Measurements from ENCODE around the gene PRKRA.
"Not testable (repeated sequence)": the region's sequence is repeated elsewhere in the genome, so short reads cannot be mapped to it uniquely, and the experiment has no call there.

The PRKRA gene

DNA sequence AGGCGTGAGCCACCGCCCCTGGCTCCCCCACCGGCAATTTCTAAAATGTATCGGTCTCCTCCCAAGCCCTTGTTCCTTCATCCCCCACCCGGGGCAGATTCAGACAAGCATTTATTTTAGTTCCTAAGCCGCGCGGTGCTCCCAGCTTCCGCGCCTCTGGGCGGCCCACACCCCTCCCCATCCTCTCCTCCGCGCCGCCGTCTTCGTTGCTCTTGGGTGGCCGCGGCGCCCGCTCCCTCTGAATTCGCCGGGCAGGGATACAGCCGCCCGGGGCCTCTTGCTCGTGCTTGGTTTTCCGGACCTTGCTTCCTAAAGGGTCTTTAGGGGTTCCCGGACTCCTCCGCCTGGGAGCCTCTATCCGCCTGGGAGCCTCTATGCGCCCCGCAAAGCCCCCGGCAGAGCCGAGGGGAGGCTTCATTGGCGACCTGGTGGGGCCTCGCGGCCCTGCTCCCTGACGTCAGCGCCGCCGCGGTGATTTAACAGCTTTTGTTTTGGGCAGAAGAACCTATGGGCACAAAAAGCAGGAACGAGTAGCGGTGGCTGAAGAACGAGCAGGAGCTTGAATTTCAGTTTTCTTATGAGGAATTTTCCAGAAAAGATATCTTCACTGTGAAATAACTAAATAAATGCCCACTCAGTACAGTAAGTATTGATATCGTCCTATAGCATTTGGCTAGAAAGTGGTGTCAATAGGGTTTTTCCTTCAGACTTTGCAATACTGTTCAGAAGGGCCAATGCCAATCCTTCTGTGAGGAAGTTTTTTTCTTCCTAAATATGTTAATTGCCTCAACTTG, 37.3 kb downstream of the PRKRA start:
- peak; percentile 56 for DNase-seq

DNA sequence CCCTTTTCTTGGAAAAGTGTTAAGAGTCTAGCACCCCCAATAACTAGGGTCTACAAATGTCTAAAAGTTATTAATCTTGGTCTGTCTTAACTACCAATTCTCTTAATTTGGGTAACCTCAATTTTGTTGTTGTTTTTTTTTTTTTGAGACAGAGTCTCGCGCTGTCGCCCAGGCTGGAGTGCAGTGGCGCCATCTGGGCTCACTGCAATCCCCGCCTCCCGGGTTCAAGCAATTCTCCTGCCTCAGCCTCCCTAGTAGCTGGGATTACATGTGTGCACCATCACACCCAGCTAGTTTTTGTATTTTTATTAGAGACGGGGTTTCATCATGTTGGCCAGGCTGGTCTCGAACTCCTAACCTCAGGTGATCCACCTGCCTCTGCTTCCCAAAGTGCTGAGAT, 38.5 kb downstream of the PRKRA start:
- DNase-seq = not testable (repeated sequence)

DNA sequence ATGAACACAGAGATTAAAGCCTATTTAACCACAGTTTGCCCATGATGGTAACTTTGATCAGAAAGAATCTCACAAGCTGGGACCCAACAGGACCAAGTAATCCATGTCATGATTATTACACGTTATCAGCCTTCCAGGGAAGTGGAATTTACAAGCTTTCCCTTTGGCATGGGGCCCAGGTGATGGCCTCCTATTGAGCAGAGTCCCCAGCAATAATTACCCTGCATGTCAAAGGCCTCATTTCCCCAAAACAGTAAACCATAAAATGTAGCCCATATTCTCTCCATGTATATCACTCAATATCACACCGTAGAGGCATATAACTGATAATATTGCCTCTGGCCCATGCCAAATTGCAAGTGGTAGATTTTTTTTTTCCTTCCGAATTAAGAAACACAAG, 38.9 kb downstream of the PRKRA start:
- DNase-seq = no peak

DNA sequence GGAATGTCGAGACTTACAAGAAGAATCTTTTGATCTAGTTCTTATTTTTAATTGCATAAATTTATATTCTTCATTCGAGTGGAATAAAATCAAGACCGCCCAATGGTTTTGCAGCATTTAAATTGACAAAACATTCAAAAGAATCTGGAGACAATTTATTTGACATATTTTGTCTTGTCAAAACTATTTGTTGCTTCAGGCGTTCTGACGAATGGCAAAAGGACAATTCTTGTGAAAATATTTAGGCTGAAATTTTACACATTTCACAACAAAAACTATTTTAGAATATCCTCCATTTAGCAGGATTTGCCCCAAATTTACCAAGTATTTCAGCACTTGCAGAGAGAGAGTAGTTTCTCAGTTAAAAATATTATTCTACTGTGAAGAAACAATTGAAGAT, 41.7 kb downstream of the PRKRA start:
- DNase-seq = no peak

DNA sequence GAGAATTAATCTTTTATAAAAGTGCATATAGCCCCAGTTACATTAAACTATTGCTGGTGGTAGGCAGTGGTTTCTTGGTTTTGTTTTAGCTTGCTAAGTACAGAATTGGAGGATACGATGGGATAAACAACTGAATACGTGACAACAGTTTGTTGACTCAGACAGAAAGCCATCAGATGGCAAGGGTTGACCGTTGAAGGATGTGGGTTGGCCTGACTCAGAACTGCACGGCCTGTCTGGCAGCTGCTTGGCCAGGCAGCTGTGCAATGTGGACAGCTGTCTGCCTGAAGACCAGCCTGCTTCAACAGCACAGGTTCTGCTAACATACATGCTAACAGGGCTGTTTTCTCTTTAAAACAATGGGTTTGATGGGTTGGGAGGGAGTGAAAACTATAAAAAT, 46.6 kb downstream of the PRKRA start:
- DNase-seq = no peak

DNA sequence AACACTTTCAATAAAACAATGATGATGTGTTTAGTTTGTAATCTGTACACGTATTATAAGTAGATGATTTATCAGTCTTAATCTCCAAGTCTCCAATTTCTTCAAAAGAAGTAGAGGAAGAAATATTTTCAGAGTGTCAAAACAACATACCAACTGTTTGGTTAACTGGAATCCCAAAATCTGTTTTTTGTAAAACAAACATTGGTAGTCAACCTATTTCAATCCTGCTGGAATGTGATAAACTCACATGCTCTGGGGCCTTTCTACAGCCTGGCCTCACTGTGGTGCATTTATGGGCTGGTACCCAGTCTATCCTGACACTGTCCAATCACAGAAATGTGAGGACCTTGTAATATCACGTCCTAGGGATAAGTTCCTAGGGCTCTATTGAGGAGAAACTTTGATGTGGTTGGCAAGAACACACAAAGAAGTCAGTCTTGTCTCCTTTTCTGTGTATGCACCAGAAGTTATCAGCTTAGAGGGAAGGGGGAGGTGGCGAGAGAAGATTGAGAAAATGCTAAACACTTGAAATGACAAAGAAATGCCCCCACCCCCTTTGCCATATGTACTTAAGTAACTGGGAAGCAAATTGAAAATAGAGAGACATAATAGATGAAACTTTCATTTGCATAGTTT, 47.2 kb downstream of the PRKRA start:
- no peak for DNase-seq

DNA sequence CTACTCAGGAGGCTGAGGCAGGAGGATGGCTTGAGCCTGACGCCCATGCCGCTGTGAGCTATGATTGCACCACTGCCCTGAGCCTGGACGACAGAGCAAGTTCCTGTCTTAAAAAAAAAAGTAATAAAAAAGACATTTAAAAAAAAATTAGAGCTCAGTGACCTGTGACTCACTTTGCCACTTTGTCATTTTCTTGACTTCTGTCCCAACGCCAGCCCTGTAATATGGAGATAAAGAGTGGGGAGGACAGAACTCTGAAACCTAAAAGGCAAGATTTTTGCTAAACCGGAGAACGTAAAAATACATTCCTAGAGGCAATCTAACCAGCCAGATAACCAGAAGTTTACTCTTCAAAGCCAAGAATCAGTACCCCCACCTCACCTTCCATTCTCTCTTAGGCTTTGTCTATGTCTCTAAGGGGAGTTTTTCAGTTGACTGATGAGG, 49.0 kb downstream of the PRKRA start:
- no peak for DNase-seq

DNA sequence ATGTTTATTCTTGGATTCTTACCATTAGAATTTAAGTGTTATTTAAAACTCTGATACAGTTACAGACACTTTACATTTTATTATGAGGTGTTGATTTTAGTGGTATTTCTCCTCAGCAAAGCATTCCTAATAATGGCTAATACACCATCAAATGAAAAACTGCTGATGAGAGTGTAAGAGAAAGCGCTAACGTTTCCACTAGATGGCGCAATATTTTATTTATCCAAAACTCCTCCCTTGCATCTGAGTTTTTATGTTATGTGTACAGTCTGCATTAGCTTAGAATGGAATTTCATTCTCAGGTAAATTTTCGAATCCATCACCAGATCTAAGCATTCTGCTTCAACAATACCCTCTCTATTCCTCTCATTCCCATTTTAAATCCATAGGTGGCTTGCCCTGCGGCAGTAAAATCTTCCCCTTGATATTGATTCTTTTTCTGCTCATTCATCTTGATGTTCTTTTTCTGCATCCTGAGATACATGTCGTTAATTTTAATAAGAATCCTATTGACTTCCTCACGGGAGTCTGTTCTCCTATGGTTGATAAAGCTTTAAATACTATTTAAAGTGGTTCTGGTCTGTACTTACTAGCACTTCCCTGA, 53.9 kb downstream of the PRKRA start:
- DNase-seq = no peak

DNA sequence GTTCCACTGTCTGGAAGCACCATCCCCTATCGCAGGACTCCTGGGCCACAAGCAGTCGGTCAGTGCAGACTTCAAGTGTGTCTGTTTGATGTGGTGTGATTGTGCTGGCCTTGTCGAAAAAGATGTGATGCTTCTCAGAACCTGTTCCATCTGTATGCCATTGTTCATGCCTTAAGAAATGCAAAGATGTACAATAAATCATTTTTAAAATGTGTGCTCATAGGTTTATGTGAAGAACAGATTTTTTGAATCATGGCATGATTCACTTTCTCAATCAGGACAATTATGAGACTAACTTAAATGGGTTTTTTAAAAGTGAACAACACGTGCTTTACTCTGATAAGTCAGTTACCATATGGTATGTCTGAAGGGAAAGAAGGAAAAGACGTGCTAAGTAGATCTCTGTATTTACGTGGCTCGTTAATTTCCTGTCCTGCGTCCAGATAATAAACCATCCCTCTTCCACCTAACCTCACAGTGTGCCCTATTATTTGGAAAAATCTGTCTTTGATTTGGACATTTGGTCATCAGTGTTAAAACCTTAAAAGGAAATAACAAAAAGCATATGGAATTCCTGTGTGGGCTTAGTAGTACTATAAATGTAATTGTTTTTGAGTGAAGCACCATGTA, 54.9 kb downstream of the PRKRA start:
- no peak for DNase-seq

DNA sequence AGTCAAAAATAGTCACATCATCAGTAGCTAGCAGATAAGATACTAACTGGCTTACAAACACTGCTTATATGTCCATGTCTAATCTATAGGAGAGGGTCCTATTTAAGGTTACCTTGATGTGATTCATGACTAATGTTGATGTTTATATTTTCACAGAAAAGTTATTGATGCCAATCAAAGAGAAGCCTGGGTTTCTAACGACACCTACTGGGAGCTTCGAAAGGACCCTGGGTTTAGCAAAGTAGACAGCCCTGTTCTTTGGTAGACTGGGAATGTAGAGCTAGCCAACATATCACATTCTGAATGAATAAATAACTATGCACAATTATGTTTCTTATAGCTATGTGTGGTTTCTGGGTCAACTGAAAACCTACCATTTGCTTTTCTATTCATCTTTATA, 55.7 kb downstream of the PRKRA start:
- no peak for DNase-seq

DNA sequence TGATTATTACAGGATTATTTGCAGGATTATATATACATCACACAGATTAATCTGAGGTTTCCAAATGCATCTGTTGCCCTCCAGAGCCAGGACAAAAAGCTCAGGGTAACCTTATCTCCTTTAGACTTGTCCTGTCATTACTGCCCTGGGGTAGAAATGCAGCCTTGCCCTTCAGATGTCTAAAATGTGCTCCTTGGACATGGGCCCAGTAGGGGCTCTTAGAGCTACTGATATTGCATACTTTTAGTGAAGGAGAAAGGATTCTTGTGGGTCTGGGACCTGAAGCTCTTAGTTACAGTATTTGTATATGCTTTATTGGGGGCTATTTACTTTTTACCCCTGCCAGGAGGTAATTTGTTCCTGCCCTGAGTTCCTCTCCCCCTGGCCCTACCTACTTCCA, 56.1 kb downstream of the PRKRA start:
- no peak for DNase-seq

DNA sequence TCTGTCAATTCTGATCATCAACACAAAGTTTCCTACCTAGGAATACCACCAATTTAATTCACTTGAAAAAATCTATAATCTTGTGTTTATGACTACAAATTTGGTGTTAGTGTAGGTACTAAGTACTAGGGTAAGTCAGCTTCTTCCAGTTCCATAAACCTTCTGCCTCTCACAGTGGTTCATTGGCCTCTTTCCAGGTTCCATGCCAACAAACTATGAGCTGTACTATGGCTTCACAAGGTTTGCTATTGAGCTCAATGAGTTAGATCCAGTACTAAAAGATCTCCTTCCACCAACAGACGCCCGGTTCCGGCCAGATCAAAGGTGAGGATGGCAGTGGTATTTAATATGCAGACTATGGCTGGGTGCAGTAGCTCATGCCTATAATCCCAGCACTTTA, 58.8 kb downstream of the PRKRA start:
- DNase-seq = no peak

DNA sequence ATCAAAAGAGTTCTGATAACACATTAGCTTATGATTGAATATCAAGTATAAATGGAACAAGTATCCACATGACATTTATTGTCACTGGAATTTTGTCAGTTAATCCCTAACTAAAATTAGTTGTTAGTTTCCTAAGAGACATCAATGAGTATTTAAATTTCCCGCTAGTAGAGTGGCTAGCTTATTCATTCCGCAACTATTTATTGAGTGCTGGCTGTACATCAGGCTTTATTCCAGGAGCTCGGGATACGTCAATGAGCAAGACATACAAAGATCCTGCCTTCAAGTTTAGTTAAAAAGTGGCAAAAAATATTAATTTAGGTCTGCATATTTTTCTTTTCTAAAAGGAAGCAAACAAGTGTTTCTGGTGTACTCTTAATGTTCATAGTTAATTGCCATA, 59.3 kb downstream of the PRKRA start:
- DNase-seq = no peak

DNA sequence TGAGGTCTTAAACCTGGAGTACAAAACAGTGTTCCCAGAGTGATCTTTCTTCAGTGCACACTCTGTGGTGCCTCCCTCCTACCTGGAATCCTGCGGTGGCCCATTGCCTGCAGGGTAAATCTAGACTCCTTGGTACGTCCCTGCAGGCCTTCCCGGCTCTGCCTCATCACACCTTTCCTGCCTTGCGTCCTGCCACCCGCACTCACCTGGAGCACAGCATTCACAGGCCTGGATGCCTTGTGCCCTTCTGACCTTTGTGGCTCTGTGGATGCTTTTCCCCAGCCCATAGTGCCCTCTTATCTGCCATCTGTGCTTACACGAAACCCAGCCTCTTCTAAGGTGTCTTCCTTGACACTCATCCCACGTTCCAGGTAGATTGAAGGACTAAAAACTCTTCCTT, 62.7 kb downstream of the PRKRA start:
- DNase-seq = no peak

DNA sequence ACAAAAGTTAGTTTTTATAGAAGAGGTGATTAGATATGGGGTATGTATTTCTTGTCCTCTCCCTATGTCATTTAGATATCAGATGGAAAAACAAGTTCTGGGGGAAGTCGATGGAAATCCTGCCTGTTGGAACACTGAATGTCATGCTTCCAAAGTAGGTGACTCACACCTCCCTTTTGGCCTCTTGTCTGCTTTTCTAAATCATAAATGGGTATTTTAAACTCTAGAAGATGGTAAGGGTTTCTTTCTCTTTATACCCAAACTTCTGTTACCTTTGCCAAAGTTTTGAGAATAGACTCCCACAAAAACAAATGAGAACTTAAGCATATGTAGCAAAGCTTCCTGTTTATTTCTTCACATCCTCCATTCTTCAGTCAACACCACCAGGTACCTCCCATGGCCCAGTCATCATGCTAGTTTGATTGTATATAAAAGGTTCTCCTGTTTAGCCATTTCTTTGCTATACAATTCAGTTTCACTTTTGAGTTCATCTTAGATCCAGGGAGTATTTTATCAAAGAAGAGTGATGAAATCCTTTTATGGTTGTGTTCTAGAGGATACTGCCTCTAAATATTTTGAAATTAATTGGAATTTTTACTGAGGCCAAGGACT, 63.9 kb downstream of the PRKRA start:
- DNase-seq = no peak

DNA sequence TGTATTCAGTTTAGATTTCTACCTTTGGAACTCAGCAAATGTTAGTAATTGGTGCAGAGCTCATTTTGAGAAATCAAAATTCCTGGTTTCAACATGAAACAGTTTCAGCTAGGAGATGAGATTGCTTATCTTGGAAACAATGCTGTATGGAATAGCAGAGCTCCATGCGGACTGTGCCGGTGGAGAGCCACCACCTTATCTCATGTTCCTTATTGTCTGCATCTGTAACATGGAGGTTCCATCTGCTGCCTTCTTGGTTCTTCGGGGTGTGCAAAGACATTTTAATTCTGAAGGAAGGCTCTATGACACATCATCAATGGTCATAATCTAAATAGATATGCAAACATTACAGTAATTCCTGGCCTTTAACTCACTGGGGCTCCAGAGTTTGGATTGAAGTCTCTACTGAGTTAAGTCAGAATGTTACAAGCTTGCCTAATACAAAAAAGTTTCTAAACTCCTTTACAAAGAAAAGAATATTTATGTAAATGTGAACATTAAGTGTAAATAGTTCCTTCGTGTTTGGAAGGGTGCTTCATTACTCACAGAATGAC, 65.3 kb downstream of the PRKRA start:
- no peak for DNase-seq

DNA sequence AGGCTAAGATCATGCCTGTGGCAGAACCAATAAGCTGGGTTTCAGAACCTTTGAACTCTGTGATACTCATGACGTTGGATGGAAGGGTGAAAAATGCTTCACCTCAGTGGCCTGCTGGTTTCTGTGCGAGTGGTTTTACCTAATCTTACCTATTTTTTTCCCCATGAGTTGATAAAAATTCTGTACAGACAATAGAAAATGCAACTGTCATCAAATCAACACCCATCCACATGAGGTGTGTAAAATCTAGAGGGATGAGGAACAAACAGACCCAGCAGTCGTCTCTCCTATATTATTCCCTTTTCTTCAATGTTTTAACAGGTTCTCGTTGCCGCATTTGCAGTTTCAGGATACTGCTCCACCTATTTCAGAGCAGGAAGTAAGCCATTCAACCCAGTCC, 67.3 kb downstream of the PRKRA start:
- no peak for DNase-seq

All from activated effector memory CD4-positive, alpha-beta T cell treated with Interleukin-2 at 50 U/mL for 16 hours (primary cell).